Measurements from ENCODE around the gene UBR7. TPM values are rescaled to one million over a fixed set of nuclear protein-coding genes. Genes with fewer than 3 reads are reported as not detected.

The UBR7 gene
- total RNA-seq, 1 donor from 2014 or later = 13.4 TPM

GRCh38 chr14:93249128-93249831 is 42.2 kb downstream of the UBR7 start:
- ATAC-seq = no peak

DNA sequence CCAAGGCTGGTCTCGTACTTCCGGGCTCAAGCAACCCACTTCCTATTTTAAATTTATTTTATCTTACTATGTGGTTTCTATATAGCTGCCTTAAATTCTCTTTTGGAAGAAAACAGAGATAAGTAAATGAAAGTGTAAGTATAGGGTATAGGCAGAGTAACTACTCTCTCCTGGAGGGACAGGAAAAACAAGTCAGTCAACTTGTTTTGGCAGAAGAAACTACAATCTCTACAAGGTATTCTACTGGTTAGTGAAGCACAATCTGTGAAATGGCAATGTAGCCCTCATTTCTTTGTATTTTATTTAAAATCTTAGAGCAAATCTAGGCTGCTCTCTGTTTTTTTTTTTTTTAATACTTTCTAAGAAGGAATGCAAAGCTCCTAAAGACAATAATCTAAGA is 55.4 kb downstream of the UBR7 start:
- peak; percentile 74 for ATAC-seq

DNA sequence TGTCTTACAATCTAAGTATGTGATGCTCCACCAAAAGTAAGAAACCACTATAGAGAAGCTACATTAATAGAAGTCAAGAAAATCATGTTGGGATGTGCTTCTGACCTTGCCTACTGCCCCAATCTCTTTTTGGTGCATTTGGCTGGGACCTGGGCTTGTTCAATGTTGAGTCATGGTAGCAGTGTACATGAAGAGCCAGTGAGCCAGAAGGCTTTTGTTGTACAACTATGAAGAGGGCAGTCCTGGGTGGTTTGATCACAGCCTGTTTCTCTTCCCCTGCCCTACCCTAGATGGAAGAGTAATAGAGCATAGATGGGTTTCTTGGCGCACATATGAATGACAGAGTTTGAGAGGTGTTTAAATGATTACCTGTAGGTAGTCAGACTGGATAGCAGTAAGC is 56.4 kb downstream of the UBR7 start:
- peak; percentile 77 for ATAC-seq

DNA sequence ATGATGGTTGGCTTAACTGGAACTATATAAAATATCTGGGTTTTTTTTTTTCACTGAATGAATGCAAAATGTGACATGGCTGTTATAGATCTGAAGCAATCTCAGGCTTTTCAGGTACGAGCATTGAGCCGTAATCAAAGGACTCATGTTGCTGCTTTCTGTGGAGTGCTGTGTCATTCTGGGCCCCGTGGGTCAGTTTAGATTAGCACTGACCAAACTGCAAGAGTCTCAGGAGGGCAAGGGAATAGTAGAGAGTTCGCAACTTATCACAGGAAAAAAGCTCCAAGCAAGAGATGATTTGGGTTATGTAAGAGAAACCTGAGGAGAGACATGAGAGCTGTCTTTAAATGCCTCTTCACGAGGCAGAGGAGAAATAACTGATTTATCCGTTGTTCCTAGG is 59.1 kb downstream of the UBR7 start:
- no peak for ATAC-seq

DNA sequence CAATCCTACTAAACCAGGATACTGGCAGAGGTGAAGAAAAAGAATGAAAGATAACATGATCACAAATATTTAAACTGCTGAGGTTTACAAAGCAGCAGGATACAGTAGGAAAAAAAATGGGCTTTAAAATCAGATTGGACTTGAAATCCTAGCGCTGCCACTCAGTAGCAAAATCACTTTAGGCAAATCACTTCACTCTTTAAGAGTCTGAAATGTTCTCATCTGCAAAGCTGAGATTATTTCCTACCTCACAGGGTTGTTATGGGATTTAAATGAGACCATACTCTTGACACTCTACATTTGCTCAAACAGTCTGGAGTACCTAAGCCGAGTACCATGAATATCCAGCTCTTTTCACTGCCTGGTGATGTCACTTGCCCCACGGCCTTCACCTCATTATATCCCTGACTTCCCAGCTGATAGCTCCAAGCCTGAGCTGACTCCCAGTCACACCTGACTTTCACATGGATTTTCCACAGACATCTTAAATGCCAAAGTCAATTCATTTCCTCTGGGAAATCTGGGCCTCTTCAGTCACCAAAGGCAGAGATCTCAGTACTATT is 60.2 kb downstream of the UBR7 start:
- ATAC-seq = no peak

- ATAC-seq = no peak
Measured at GRCh38 chr14:93268406-93268805, 61.4 kb downstream of the UBR7 start.

DNA sequence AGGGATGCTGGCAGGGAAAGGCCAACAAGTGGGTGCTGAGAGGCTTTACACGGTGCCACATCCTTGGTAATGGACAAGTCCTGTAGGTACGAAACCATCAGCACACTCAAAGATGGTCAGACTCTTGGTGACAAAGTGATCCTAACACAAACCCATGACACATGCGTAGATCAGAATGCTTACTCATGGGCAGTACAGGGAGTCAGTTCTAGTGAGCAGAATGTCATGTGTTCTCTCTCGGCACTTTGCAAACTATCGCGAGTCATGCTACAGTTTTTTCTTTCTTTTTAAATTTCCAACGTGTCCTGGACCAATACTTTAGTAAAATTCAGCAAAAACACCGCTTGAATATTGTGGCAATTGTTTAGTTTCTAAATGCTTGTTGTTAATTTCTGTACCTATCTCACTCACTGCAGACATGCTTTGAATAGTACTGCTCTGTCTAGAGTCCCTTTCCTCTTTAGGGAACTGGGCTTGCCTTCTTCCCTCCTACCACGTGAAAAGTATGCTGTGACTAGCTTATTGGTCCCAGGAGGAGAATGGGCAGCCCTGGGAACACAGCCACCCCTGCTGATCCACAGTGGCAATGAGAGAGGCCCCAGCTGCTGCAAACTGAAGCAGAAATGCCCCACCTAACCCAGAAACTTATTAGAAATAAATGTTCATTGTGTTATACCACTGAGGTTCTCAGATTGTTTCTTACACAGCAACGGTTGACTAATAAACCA is 62.4 kb downstream of the UBR7 start:
- ATAC-seq = peak; percentile 69

- ATAC-seq = no peak
Measured at GRCh38 chr14:93271111-93271510, 64.1 kb downstream of the UBR7 start.

GRCh38 chr14:93274055-93274806 is 67.2 kb downstream of the UBR7 start:
- ATAC-seq = no peak

GRCh38 chr14:93276031-93276716 is 69.1 kb downstream of the UBR7 start:
- ATAC-seq = no peak

Other genes starting within 250 kb of the UBR7 start
- 22.1 TPM for gene ITPK1, start 91.3 kb upstream of the UBR7 start, total RNA-seq
- 4.6 TPM for gene MOAP1, start 22.4 kb upstream of the UBR7 start, total RNA-seq
- 13.9 TPM for gene LYSET, start 21.9 kb upstream of the UBR7 start, total RNA-seq
- 9.8 TPM for gene GON7, start 191 bp upstream of the UBR7 start, total RNA-seq
- gene BTBD7, start 125.8 kb downstream of the UBR7 start, total RNA-seq = 26.6 TPM
- not detected for gene COX8C, start 139.9 kb downstream of the UBR7 start, total RNA-seq
- 0.04 TPM for gene UNC79, start 223.7 kb downstream of the UBR7 start, total RNA-seq

Measured in esophagus mucosa (tissue), 1 donor.